Neuronal stem cell (in vitro differentiated cells): ENCODE data around the gene ADAMTSL1.

Experiments used
- DNase-seq: peaks from one replicate; pipeline ENCODE4 v3.0.0-alpha.2; 2013; ENCODE audit warnings: low spot score
- H2AFZ ChIP-seq: one replicate; pipeline ENCODE4 v1.6.1; 2013; ENCODE audit warnings: mild to moderate bottlenecking, low read length, inconsistent platforms
- H2AK5ac ChIP-seq: 2 replicates; pipeline ENCODE4 v1.6.1; 2013; ENCODE audit warnings: low read depth, mild to moderate bottlenecking, inconsistent platforms, low read length, moderate library complexity, mixed read lengths
- H2BK120ac ChIP-seq: 2 replicates; pipeline ENCODE4 v1.6.1; 2013; ENCODE audit warnings: low read depth, mild to moderate bottlenecking, inconsistent platforms, low read length, moderate library complexity, mixed read lengths
- H2BK12ac ChIP-seq: one replicate; pipeline ENCODE4 v1.6.1; 2013; ENCODE audit warnings: low read length, inconsistent platforms
- H2BK15ac ChIP-seq: 2 replicates; pipeline ENCODE4 v1.6.1; 2013; ENCODE audit warnings: mild to moderate bottlenecking, low read length, inconsistent platforms, mixed read lengths
- H2BK5ac ChIP-seq: one replicate; pipeline ENCODE4 v1.6.1; 2013; ENCODE audit warnings: inconsistent platforms, mild to moderate bottlenecking, low read length, moderate library complexity
- H3K14ac ChIP-seq: one replicate; pipeline ENCODE4 v1.6.1; 2013; ENCODE audit warnings: low read length, inconsistent platforms
- H3K18ac ChIP-seq: 2 replicates; pipeline ENCODE4 v1.6.1; 2013; ENCODE audit warnings: low read length, inconsistent platforms
- H3K23ac ChIP-seq: 2 replicates; pipeline ENCODE4 v1.6.1; 2013; ENCODE audit warnings: low read depth, mild to moderate bottlenecking, mixed read lengths, low read length, inconsistent platforms; ENCODE audit not compliant: poor library complexity
- H3K27ac ChIP-seq: replicated peaks from 3 replicates; pipeline ENCODE4 v1.5.1; 2013; ENCODE audit warnings: low read length, inconsistent platforms
- H3K27me3 ChIP-seq, 3 experiments: 2 replicates each; pipeline ENCODE4 v1.6.1; 2013; ENCODE audit warnings: low read length in 3 of 3, mild to moderate bottlenecking in 2 of 3, inconsistent platforms in 1 of 3, low read depth in 1 of 3, mixed read lengths in 1 of 3, moderate library complexity in 1 of 3; ENCODE audit not compliant: control insufficient read depth in 3 of 3, insufficient read depth in 3 of 3
- H3K36me3 ChIP-seq, 2 donors: replicated peaks in 1 of 2; 2 replicates each; pipeline ENCODE4 v1.6.1; 2013; ENCODE audit warnings: low read length in 2 of 2; ENCODE audit not compliant: control insufficient read depth in 2 of 2, insufficient read depth in 2 of 2
- H3K4ac ChIP-seq: 2 replicates; pipeline ENCODE4 v1.6.1; 2013; ENCODE audit warnings: inconsistent platforms, mild to moderate bottlenecking, low read length, moderate library complexity
- H3K4me1 ChIP-seq, 2 donors: 1 replicate in 1 of 2; 2 replicates in 1 of 2; pipeline ENCODE4 v1.6.1; 2013; ENCODE audit warnings: low read length in 2 of 2, low read depth in 1 of 2; ENCODE audit not compliant: control insufficient read depth in 2 of 2, insufficient read depth in 1 of 2
- H3K4me2 ChIP-seq: one replicate; pipeline ENCODE4 v1.6.1; 2013; ENCODE audit warnings: mild to moderate bottlenecking, low read length, inconsistent platforms; ENCODE audit not compliant: insufficient read depth, poor library complexity, severe bottlenecking
- H3K4me3 ChIP-seq, 2 donors: 2 replicates each; pipeline ENCODE4 v1.5.1; 2013; ENCODE audit warnings: low read length in 2 of 2, mild to moderate bottlenecking in 2 of 2, inconsistent platforms in 1 of 2, moderate library complexity in 1 of 2
- H3K79me1 ChIP-seq: one replicate; pipeline ENCODE4 v1.6.1; 2013; ENCODE audit warnings: low read depth, mild to moderate bottlenecking, inconsistent platforms, low read length, moderate library complexity
- H3K9ac ChIP-seq: one replicate; pipeline ENCODE4 v1.6.1; 2013; ENCODE audit warnings: mild to moderate bottlenecking, low read depth, low read length, inconsistent platforms; ENCODE audit not compliant: poor library complexity
- H3K9me3 ChIP-seq, 2 donors: replicated peaks in 1 of 2; 2 replicates each; pipeline versions ENCODE3 to v1.6.1; 2013; ENCODE audit warnings: low read length in 2 of 2, mild to moderate bottlenecking in 2 of 2, inconsistent platforms in 1 of 2, low read depth in 1 of 2, mixed read lengths in 1 of 2, moderate library complexity in 1 of 2; ENCODE audit not compliant: control insufficient read depth in 2 of 2, insufficient read depth in 1 of 2
- H4K8ac ChIP-seq: one replicate; pipeline ENCODE4 v1.6.1; 2013; ENCODE audit warnings: low read depth, mild to moderate bottlenecking, inconsistent platforms, low read length, moderate library complexity
- H4K91ac ChIP-seq: one replicate; pipeline ENCODE4 v1.6.1; 2013; ENCODE audit warnings: low read length, low read depth, mild to moderate bottlenecking, inconsistent platforms; ENCODE audit not compliant: poor library complexity
- WGBS, 2 donors: extraction: QIAGEN DNeasy Blood & Tissue Kit; methylation state at CpG; one replicate each; pipeline ENCODE4 v1.1.7; 2013; ENCODE audit warnings: missing lambda C conversion rate in 2 of 2, mixed read lengths in 1 of 2; ENCODE audit not compliant: insufficient read length in 2 of 2, insufficient replicate concordance in 1 of 2; ENCODE audit errors: extremely low coverage in 2 of 2; 5-methylcytosine and 5-hydroxymethylcytosine counted together

Gene ADAMTSL1

DNA sequence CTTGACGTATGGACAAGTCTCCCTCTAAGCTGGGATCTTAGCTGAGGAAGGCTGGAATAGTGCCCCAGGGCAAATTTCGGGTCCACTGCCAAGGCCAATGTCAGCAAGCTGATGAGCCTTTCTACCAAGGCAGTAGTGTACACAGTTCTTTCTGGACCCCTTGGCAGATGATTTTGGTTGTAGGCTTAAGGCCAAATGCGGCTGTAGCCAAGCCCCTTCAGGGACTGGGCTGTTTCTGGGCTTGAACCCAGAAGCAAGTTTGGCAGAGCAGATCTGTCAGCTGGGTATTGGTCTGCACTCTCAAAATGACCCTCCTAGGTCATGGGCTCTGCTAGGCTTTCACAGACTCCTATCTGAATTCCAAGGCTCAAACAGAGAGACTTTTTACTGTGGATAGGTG lies 121.6 kb downstream of the ADAMTSL1 start:
- H4K8ac ChIP-seq: no peak overlapping the region
- peaks cover 0 to 2% of the 10 kb centered on the region in 2 donors for H3K36me3 ChIP-seq
- H3K9ac ChIP-seq: no peak overlapping the region
- H2BK15ac ChIP-seq: no peak overlapping the region
- H3K4ac ChIP-seq: no peak overlapping the region
- H3K9me3 ChIP-seq: no peaks in the 10 kb centered on the region
- no peaks in the 10 kb centered on the region for H3K4me1 ChIP-seq
- H2BK5ac ChIP-seq: peak overlapping the region; percentile 69
- H3K27me3 ChIP-seq: no peaks in the 10 kb centered on the region
- no peak overlapping the region for H2AK5ac ChIP-seq
- H4K91ac ChIP-seq: no peak overlapping the region
- no peak overlapping the region for H3K4me2 ChIP-seq
- no CpG with 5 or more reads among the region's 3 CpGs for WGBS, 2 donors
- H3K14ac ChIP-seq: peak overlapping the region; percentile 42
- H2BK120ac ChIP-seq: no peak overlapping the region
- H3K18ac ChIP-seq: no peak overlapping the region
- no peak overlapping the region for H2AFZ ChIP-seq
- no peaks in the 10 kb centered on the region for H3K79me1 ChIP-seq
- no peak overlapping the region for H2BK12ac ChIP-seq
- no peak overlapping the region for H3K4me3 ChIP-seq
- no peak overlapping the region for H3K27ac ChIP-seq
- no peak for DNase-seq
- no peak overlapping the region for H3K23ac ChIP-seq

DNA sequence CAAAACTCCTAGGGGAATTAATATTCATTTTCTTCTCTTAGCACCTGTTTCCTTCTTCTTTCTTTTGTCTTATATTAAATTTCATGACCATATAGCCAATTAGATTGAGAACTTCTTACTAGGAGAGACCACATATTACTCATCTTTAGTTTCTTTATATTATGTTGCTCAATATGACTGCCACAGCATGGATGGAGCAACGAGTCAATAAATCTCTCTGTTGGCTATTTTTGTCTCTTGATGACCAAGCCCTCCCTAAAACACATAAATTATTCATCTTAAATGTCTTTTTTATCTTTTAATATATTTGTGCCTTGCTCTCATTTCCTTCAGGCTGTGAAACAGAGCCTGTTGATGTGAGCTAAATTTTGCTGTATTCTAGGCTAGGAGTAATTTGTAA lies 123.0 kb downstream of the ADAMTSL1 start:
- H3K14ac ChIP-seq: no peak overlapping the region
- no peak overlapping the region for H3K4ac ChIP-seq
- no peaks in the 10 kb centered on the region for H3K36me3 ChIP-seq
- H3K18ac ChIP-seq: no peak overlapping the region
- no peak overlapping the region for H2AK5ac ChIP-seq
- no CpG with 5 or more reads among the region's 1 CpG for WGBS, 2 donors
- no peak overlapping the region for H2AFZ ChIP-seq
- H3K27ac ChIP-seq: no peak overlapping the region
- H3K4me3 ChIP-seq: no peak overlapping the region
- DNase-seq: no peak
- H4K91ac ChIP-seq: no peak overlapping the region
- H3K4me2 ChIP-seq: no peak overlapping the region
- no peaks in the 10 kb centered on the region for H3K4me1 ChIP-seq
- no peaks in the 10 kb centered on the region for H3K9me3 ChIP-seq
- H2BK5ac ChIP-seq: no peak overlapping the region
- no peaks in the 10 kb centered on the region for H3K27me3 ChIP-seq
- H3K23ac ChIP-seq: no peak overlapping the region
- no peaks in the 10 kb centered on the region for H3K79me1 ChIP-seq
- H4K8ac ChIP-seq: no peak overlapping the region
- no peak overlapping the region for H2BK15ac ChIP-seq
- H2BK120ac ChIP-seq: no peak overlapping the region
- H2BK12ac ChIP-seq: no peak overlapping the region
- H3K9ac ChIP-seq: no peak overlapping the region

GRCh38 chr9:18598969-18599368 lies 125.0 kb downstream of the ADAMTSL1 start:
- H3K36me3 ChIP-seq: no peaks in the 10 kb centered on the region
- H2BK15ac ChIP-seq: no peak overlapping the region
- no peak overlapping the region for H3K27ac ChIP-seq
- DNase-seq: no peak
- no peaks in the 10 kb centered on the region for H3K4me1 ChIP-seq
- H3K4me3 ChIP-seq: no peak overlapping the region
- H2BK5ac ChIP-seq: no peak overlapping the region
- H3K79me1 ChIP-seq: no peaks in the 10 kb centered on the region
- no peak overlapping the region for H2BK12ac ChIP-seq
- H2AK5ac ChIP-seq: no peak overlapping the region
- no peak overlapping the region for H4K8ac ChIP-seq
- no peak overlapping the region for H2BK120ac ChIP-seq
- H3K4ac ChIP-seq: no peak overlapping the region
- H2AFZ ChIP-seq: no peak overlapping the region
- no peaks in the 10 kb centered on the region for H3K27me3 ChIP-seq
- peaks cover 2 to 6% of the 10 kb centered on the region in 2 donors for H3K9me3 ChIP-seq
- H3K23ac ChIP-seq: no peak overlapping the region
- H3K4me2 ChIP-seq: no peak overlapping the region
- no CpG with 5 or more reads among the region's 1 CpG for WGBS, 2 donors
- H4K91ac ChIP-seq: no peak overlapping the region
- H3K18ac ChIP-seq: no peak overlapping the region
- no peak overlapping the region for H3K14ac ChIP-seq
- H3K9ac ChIP-seq: no peak overlapping the region

DNA sequence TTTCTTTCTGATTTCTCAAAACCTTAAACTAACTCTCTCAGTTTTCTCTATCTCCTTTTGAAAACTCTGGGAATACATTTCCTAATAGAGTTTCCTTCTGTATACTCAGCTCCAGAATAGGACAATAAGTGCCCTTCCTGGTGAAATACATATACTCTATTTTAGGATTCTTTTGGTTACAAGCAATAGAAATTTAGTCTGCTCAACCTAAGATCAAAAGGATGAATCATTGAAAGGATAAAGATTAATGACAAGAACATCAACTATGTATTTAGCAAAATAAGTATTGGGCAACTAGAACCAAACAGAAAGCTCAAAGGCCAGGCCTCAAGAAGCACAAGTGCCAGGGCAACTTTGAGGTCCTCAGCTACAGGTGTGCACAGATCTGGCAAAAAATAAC lies 127.1 kb downstream of the ADAMTSL1 start:
- H3K4ac ChIP-seq: no peak overlapping the region
- no peak overlapping the region for H3K9ac ChIP-seq
- no peaks in the 10 kb centered on the region for H3K36me3 ChIP-seq
- H2BK15ac ChIP-seq: no peak overlapping the region
- no peak overlapping the region for H2AK5ac ChIP-seq
- H2BK120ac ChIP-seq: no peak overlapping the region
- no peaks in the 10 kb centered on the region for H3K27me3 ChIP-seq
- no peak overlapping the region for H4K8ac ChIP-seq
- DNase-seq: no peak
- H2BK5ac ChIP-seq: no peak overlapping the region
- no peak overlapping the region for H2AFZ ChIP-seq
- H3K9me3 ChIP-seq: peaks cover 2 to 7% of the 10 kb centered on the region in 2 donors
- H3K4me2 ChIP-seq: no peak overlapping the region
- H4K91ac ChIP-seq: no peak overlapping the region
- H3K18ac ChIP-seq: no peak overlapping the region
- no peak overlapping the region for H3K14ac ChIP-seq
- no peak overlapping the region for H3K4me3 ChIP-seq
- H3K4me1 ChIP-seq: peaks cover 0 to 2% of the 10 kb centered on the region in 2 donors
- no peak overlapping the region for H2BK12ac ChIP-seq
- H3K79me1 ChIP-seq: no peaks in the 10 kb centered on the region
- H3K23ac ChIP-seq: no peak overlapping the region
- no peak overlapping the region for H3K27ac ChIP-seq
